T-helper 17 cell (primary cell): ENCODE data around the gene CAMSAP1. TPM values are rescaled to one million over a fixed set of nuclear protein-coding genes. Genes with fewer than 3 reads are reported as not detected.

Source experiments
- ATAC-seq: fragments of 150-1000 bp; cut with Tn5 transposase; 2 replicates; pipeline ENCODE4 v1.10.0; 2021; ENCODE audit warnings: mild to moderate bottlenecking, moderate library complexity
- DNase-seq, 3 donors: peaks; one replicate each; pipeline versions ENCODE4 v3.0.0 to v3.0.0-alpha.2; 2020 to 2021
- H3K9me3 ChIP-seq: one replicate; pipeline ENCODE4 v1.7.0; 2013; ENCODE audit warnings: low read length, mild to moderate bottlenecking; ENCODE audit not compliant: control insufficient read depth, poor library complexity, severe bottlenecking
- H3K27ac Mint-ChIP-seq: one replicate; pipeline ENCODE4 v1.8.0; 2022; ENCODE audit warnings: mild to moderate bottlenecking, moderate library complexity, mixed read lengths
- H3K27me3 Mint-ChIP-seq: one replicate; pipeline ENCODE4 v1.8.0; 2022; ENCODE audit warnings: mixed read lengths
- H3K36me3 Mint-ChIP-seq: one replicate; pipeline ENCODE4 v1.8.0; 2022; ENCODE audit warnings: low read depth, mixed read lengths
- H3K4me1 Mint-ChIP-seq: one replicate; pipeline ENCODE4 v1.8.0; 2022; ENCODE audit warnings: mild to moderate bottlenecking, mixed read lengths
- H3K4me3 Mint-ChIP-seq: one replicate; pipeline ENCODE4 v1.8.0; 2022; ENCODE audit warnings: mild to moderate bottlenecking, moderate library complexity, mixed read lengths
- total RNA-seq, 4 donors: library from RNA in 2 of 4; stranded (reverse) in 2 of 4; gene quantifications; one replicate each; pipeline ENCODE4 v1.2.3 and lab custom pipeline; 2022 to 2026

Gene CAMSAP1
- total RNA-seq, 2 donors from 2014 or later: 32.6 to 39.3 TPM

GRCh38 chr9:135772056-135772646 lies 135.2 kb downstream of the CAMSAP1 start:
- DNase-seq (no peak), ATAC-seq (no peak)
- peaks cover 6% of the 10 kb centered on the region for H3K4me1 Mint-ChIP-seq
- peaks cover 5% of the 10 kb centered on the region for H3K36me3 Mint-ChIP-seq
- no peak overlapping the region for H3K4me3 Mint-ChIP-seq
- H3K27ac Mint-ChIP-seq: no peak overlapping the region
- peaks cover 8% of the 10 kb centered on the region for H3K27me3 Mint-ChIP-seq
- H3K9me3 ChIP-seq: no peaks in the 10 kb centered on the region

GRCh38 chr9:135771401-135772051 lies 135.8 kb downstream of the CAMSAP1 start:
- Mint-ChIP-seq H3K4me3 (no peak overlapping the region), H3K4me1 (peaks cover 6% of the 10 kb centered on the region), H3K27me3 (peaks cover 8% of the 10 kb centered on the region), H3K27ac (no peak overlapping the region), H3K36me3 (peaks cover 5% of the 10 kb centered on the region)
- DNase-seq: no peak
- ATAC-seq: no peak
- no peaks in the 10 kb centered on the region for H3K9me3 ChIP-seq

- H3K36me3 Mint-ChIP-seq: peaks cover 5% of the 10 kb centered on the region
- no peak overlapping the region for H3K27ac Mint-ChIP-seq
- DNase-seq: no peak
- H3K4me3 Mint-ChIP-seq: no peak overlapping the region
- H3K27me3 Mint-ChIP-seq: peaks cover 6% of the 10 kb centered on the region
- H3K4me1 Mint-ChIP-seq: peaks cover 6% of the 10 kb centered on the region
- H3K9me3 ChIP-seq: no peaks in the 10 kb centered on the region
- ATAC-seq: no peak
Measured at GRCh38 chr9:135770771-135771170, 136.6 kb downstream of the CAMSAP1 start.

GRCh38 chr9:135770203-135770535 lies 137.2 kb downstream of the CAMSAP1 start:
- Mint-ChIP-seq H3K27ac (no peak overlapping the region), H3K4me3 (no peak overlapping the region), H3K27me3 (peaks cover under 1% of the 10 kb centered on the region), H3K36me3 (peaks cover 5% of the 10 kb centered on the region), H3K4me1 (peaks cover 6% of the 10 kb centered on the region)
- H3K9me3 ChIP-seq: no peaks in the 10 kb centered on the region
- no peak for DNase-seq
- peak; percentile 33 for ATAC-seq

- no peak for DNase-seq
- ATAC-seq: no peak
- no peak overlapping the region for H3K4me3 Mint-ChIP-seq
- H3K4me1 Mint-ChIP-seq: peaks cover 6% of the 10 kb centered on the region
- H3K36me3 Mint-ChIP-seq: peaks cover 5% of the 10 kb centered on the region
- H3K27ac Mint-ChIP-seq: no peak overlapping the region
- no peaks in the 10 kb centered on the region for H3K9me3 ChIP-seq
- H3K27me3 Mint-ChIP-seq: no peaks in the 10 kb centered on the region
Measured at GRCh38 chr9:135769489-135770202, 137.7 kb downstream of the CAMSAP1 start.

- H3K9me3 ChIP-seq: no peaks in the 10 kb centered on the region
- DNase-seq (no peak), ATAC-seq (no peak)
- no peaks in the 10 kb centered on the region for H3K27me3 Mint-ChIP-seq
- H3K4me1 Mint-ChIP-seq: peaks cover 6% of the 10 kb centered on the region
- H3K36me3 Mint-ChIP-seq: peaks cover 5% of the 10 kb centered on the region
- no peak overlapping the region for H3K27ac Mint-ChIP-seq
- H3K4me3 Mint-ChIP-seq: no peak overlapping the region
Measured at GRCh38 chr9:135768516-135769218, 138.7 kb downstream of the CAMSAP1 start.

GRCh38 chr9:135766707-135767106 lies 140.6 kb downstream of the CAMSAP1 start:
- ATAC-seq: no peak
- Mint-ChIP-seq H3K4me1 (peaks cover 6% of the 10 kb centered on the region), H3K4me3 (no peak overlapping the region), H3K27ac (no peak overlapping the region), H3K36me3 (peaks cover 5% of the 10 kb centered on the region), H3K27me3 (no peaks in the 10 kb centered on the region)
- no peaks in the 10 kb centered on the region for H3K9me3 ChIP-seq
- no peak for DNase-seq

GRCh38 chr9:135766251-135766650 lies 141.1 kb downstream of the CAMSAP1 start:
- Mint-ChIP-seq H3K4me1 (peaks cover 6% of the 10 kb centered on the region), H3K27me3 (peaks cover 3% of the 10 kb centered on the region), H3K36me3 (peaks cover 5% of the 10 kb centered on the region), H3K4me3 (no peak overlapping the region), H3K27ac (no peak overlapping the region)
- no peaks in the 10 kb centered on the region for H3K9me3 ChIP-seq
- DNase-seq (no peak), ATAC-seq (no peak)

- Mint-ChIP-seq H3K27ac (no peak overlapping the region), H3K4me3 (no peak overlapping the region), H3K36me3 (peaks cover 5% of the 10 kb centered on the region), H3K27me3 (peaks cover 6% of the 10 kb centered on the region), H3K4me1 (peaks cover 8% of the 10 kb centered on the region)
- DNase-seq (no peak), ATAC-seq (no peak)
- H3K9me3 ChIP-seq: no peaks in the 10 kb centered on the region
Measured at GRCh38 chr9:135765416-135765815, 141.9 kb downstream of the CAMSAP1 start.

GRCh38 chr9:135764731-135765130 lies 142.6 kb downstream of the CAMSAP1 start:
- DNase-seq (no peak), ATAC-seq (no peak)
- Mint-ChIP-seq H3K27ac (no peak overlapping the region), H3K4me3 (no peak overlapping the region), H3K4me1 (peaks cover 8% of the 10 kb centered on the region), H3K36me3 (peaks cover 5% of the 10 kb centered on the region), H3K27me3 (peaks cover 6% of the 10 kb centered on the region)
- no peaks in the 10 kb centered on the region for H3K9me3 ChIP-seq

- no peaks in the 10 kb centered on the region for H3K9me3 ChIP-seq
- no peak overlapping the region for H3K4me3 Mint-ChIP-seq
- H3K4me1 Mint-ChIP-seq: peaks cover 3% of the 10 kb centered on the region
- H3K27me3 Mint-ChIP-seq: peaks cover 6% of the 10 kb centered on the region
- H3K27ac Mint-ChIP-seq: no peak overlapping the region
- ATAC-seq (no peak), DNase-seq (no peak)
- H3K36me3 Mint-ChIP-seq: peaks cover under 1% of the 10 kb centered on the region
Measured at GRCh38 chr9:135763716-135764446, 143.5 kb downstream of the CAMSAP1 start.

- no peaks in the 10 kb centered on the region for H3K9me3 ChIP-seq
- ATAC-seq: no peak
- no peak for DNase-seq
- H3K27me3 Mint-ChIP-seq: peaks cover 6% of the 10 kb centered on the region
- H3K36me3 Mint-ChIP-seq: no peaks in the 10 kb centered on the region
- H3K4me3 Mint-ChIP-seq: no peak overlapping the region
- no peak overlapping the region for H3K27ac Mint-ChIP-seq
- H3K4me1 Mint-ChIP-seq: peaks cover 2% of the 10 kb centered on the region
Measured at GRCh38 chr9:135762921-135763320, 144.4 kb downstream of the CAMSAP1 start.

GRCh38 chr9:135761845-135762168 lies 145.5 kb downstream of the CAMSAP1 start:
- H3K27ac Mint-ChIP-seq: no peak overlapping the region
- peaks cover 6% of the 10 kb centered on the region for H3K27me3 Mint-ChIP-seq
- no peak overlapping the region for H3K4me3 Mint-ChIP-seq
- no peaks in the 10 kb centered on the region for H3K36me3 Mint-ChIP-seq
- peaks cover 2% of the 10 kb centered on the region for H3K4me1 Mint-ChIP-seq
- DNase-seq (no peak), ATAC-seq (no peak)
- H3K9me3 ChIP-seq: no peaks in the 10 kb centered on the region
